Colonic mucosa (tissue), 4 donors: ENCODE measurements around the gene TNS3. TPM values are rescaled to one million over a fixed set of nuclear protein-coding genes. Genes with fewer than 3 reads are reported as not detected.

Source experiments
- DNase-seq: peaks from one replicate; pipeline ENCODE4 v3.0.0-alpha.2; 2020
- H3K27ac ChIP-seq: fragments of 200-600 bp; one replicate; pipeline ENCODE4 v1.8.0; 2021
- H3K27me3 ChIP-seq: fragments of 200-600 bp; one replicate; pipeline ENCODE4 v1.8.0; 2021
- H3K36me3 ChIP-seq: fragments of 200-600 bp; one replicate; pipeline ENCODE4 v1.8.0; 2021
- H3K4me1 ChIP-seq: fragments of 200-600 bp; one replicate; pipeline ENCODE4 v1.8.0; 2021; ENCODE audit warnings: mild to moderate bottlenecking
- H3K4me3 ChIP-seq: fragments of 200-600 bp; one replicate; pipeline ENCODE4 v1.8.0; 2021
- H3K9ac ChIP-seq, 2 donors: one replicate each; pipeline ENCODE4 v1.7.0; 2013; ENCODE audit warnings: control low read depth in 2 of 2, low read depth in 2 of 2, low read length in 2 of 2
- H3K9me3 ChIP-seq: fragments of 200-600 bp; one replicate; pipeline ENCODE4 v1.8.0; 2021
- CTCF ChIP-seq: fragments of 200-600 bp; IDR thresholded peaks from one replicate; pipeline ENCODE4 v1.8.0; 2022; ENCODE audit warnings: antibody characterized with exemption, mild to moderate bottlenecking
- intact Hi-C: fragments of 100-400 bp; cut with DNase I; formaldehyde crosslinking; loops from one replicate; pipeline ENCODE4 v1.14.1; 2022
- total RNA-seq, 2 donors: library from RNA; stranded (reverse); fragmentation: NEBNext Ultra II Directional in 1 of 2; extraction: Animal tissue kit (Norgen Biotek cat#: 25700) in 1 of 2; gene quantifications; one replicate each; pipeline ENCODE4 v1.2.1, GENCODE V29; 2021
- donor health status: healthy.
- donor health status: DM: no; HTN: no; CAD: no.
- donor health status: DM: no; HTN: no; CAD: no.

TNS3 gene
- total RNA-seq, 2 donors from 2014 or later, result 41.1 to 58.2 TPM

DNA sequence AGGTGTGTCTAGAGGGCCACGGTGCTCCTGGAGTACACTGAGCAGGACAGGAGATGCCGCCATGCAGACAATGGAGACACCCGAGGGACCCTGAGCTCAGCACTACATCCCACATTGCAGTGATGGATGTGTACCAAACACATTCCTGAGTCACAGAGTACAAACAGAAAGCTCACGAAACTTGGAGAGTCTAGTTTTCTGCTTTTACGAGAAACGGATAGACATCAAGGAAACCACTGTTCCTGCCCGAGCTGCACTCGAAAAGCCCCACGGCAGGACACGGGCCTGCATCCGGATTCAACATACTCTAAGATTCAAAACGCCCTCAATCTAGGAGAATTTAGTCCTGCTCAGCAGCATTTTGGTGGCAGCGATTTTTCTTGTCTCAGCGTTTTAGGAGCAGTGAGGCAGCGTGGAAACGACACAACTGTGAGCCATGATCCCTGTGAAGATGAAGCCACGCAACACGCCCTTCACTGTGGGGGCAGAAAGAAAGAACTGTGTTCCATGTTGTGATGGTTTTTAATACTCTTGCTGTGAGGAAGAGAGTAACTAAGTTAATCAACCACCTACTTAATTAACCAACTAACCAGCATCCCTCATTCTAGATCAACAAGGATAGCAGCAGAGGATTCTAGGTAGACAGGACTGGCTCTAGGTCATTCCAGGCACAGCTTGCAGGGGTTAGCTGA lies 3.2 kb downstream of the TNS3 start:
- peaks cover 15% of the 10 kb centered on the region for H3K4me1 ChIP-seq
- DNase-seq, result no peak
- peak overlapping the region in 1 of 2 donors; percentile 43 for H3K9ac ChIP-seq
- intact Hi-C loops, result no loop called here
- TF ChIP-seq CTCF, result no peak
- H3K27ac ChIP-seq, result peak overlapping the region; percentile 32
- no peak overlapping the region for H3K4me3 ChIP-seq
- H3K27me3 ChIP-seq, result no peaks in the 10 kb centered on the region
- H3K36me3 ChIP-seq, result no peaks in the 10 kb centered on the region
- no peaks in the 10 kb centered on the region for H3K9me3 ChIP-seq

DNA sequence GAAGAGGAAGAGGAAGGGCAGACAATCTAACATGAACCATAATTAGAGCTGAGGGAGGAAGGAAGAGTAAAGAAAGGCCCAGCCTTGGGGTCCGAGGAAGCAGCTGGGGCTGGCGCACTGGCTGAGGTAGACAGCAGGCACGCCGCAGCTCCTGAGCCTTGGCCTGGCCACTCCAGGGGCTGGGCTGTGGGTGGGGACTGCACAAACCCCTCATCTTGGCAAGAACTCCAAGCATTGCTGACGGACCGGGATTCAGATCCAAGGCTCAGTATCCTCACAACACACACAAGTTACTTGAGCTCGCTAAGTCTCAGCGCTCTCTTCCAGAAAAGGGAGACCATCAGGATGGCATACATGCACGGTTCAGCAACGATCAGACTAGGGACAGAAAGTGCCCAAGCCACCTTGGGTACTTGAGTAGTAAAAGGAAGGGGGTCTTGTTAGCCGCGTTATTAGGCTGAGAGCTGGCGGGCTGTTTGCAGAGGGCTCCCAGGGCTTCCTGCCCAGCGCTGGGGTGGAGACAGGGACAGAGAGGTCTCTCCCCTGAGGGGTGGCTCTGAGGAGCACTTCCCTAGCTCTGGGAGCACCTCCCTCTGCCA lies 4.5 kb downstream of the TNS3 start:
- intact Hi-C loops, result no loop called here
- DNase-seq, result no peak
- Histone ChIP-seq H3K4me3 (no peak overlapping the region), H3K27ac (peak overlapping the region; percentile 67), H3K9ac (peak overlapping the region; percentile 41 to 81), H3K9me3 (no peaks in the 10 kb centered on the region), H3K4me1 (peaks cover 24% of the 10 kb centered on the region), H3K36me3 (no peaks in the 10 kb centered on the region), H3K27me3 (no peaks in the 10 kb centered on the region)
- TF ChIP-seq CTCF, result no peak

GRCh38 chr7:47576866-47577306 lies 5.0 kb downstream of the TNS3 start:
- no peaks in the 10 kb centered on the region for H3K36me3 ChIP-seq
- DNase-seq, result no peak
- H3K27ac ChIP-seq, result peak overlapping the region; percentile 67
- intact Hi-C loops, result no loop called here
- no peak for TF ChIP-seq CTCF
- H3K9ac ChIP-seq, result peak overlapping the region; percentile 41 to 81
- H3K4me1 ChIP-seq, result peaks cover 30% of the 10 kb centered on the region
- H3K4me3 ChIP-seq, result no peak overlapping the region
- H3K27me3 ChIP-seq, result no peaks in the 10 kb centered on the region
- H3K9me3 ChIP-seq, result no peaks in the 10 kb centered on the region

- intact Hi-C loops, result no loop called here
- DNase-seq, result peak; percentile 89
- peak overlapping the region; percentile 67 for H3K27ac ChIP-seq
- H3K9ac ChIP-seq, result peak overlapping the region in 1 of 2 donors; percentile 81
- H3K4me1 ChIP-seq, result peaks cover 35% of the 10 kb centered on the region
- no peaks in the 10 kb centered on the region for H3K27me3 ChIP-seq
- no peak overlapping the region for H3K4me3 ChIP-seq
- TF ChIP-seq CTCF, result no peak
- no peaks in the 10 kb centered on the region for H3K36me3 ChIP-seq
- H3K9me3 ChIP-seq, result no peaks in the 10 kb centered on the region
Observed at GRCh38 chr7:47576031-47576865, 5.7 kb downstream of the TNS3 start.

- DNase-seq, result peak; percentile 57
- H3K27me3 ChIP-seq, result no peaks in the 10 kb centered on the region
Observed at GRCh38 chr7:47574482-47575329, 7.2 kb downstream of the TNS3 start.

More at GRCh38 chr7:47574482-47575329, 7.2 kb downstream of the TNS3 start:
- H3K4me3 ChIP-seq, result no peak overlapping the region
- H3K27ac ChIP-seq, result peak overlapping the region; percentile 40
- TF ChIP-seq CTCF, result no peak
- intact Hi-C loops, result no loop called here
- H3K9me3 ChIP-seq, result no peaks in the 10 kb centered on the region
- H3K4me1 ChIP-seq, result peaks cover 37% of the 10 kb centered on the region
- H3K9ac ChIP-seq, result peak overlapping the region in 1 of 2 donors; percentile 77
- H3K36me3 ChIP-seq, result no peaks in the 10 kb centered on the region
